Caco-2 (cell line): ENCODE results near the gene WFS1. TPM values are rescaled to one million over a fixed set of nuclear protein-coding genes. Genes with fewer than 3 reads are reported as not detected.

Experiments
- BruUV-seq: library from RNA; stranded (reverse); fragments of 400-500 nt; replicated peaks from 2 replicates; lab custom pipeline; 2021; lab: Mats Ljungman, UMichigan
- CTCF ChIA-PET: fragments of 300-600 bp; sonication (Branson Sonifier 250); formaldehyde crosslinking; loops from one replicate; lab custom pipeline; 2022; ENCODE audit warnings: antibody characterized with exemption; lab: Charles Lee
- POLR2A ChIA-PET: fragments of 300-600 bp; sonication (Branson Sonifier 250); formaldehyde crosslinking; loops from one replicate; lab custom pipeline; 2022; ENCODE audit warnings: antibody characterized with exemption; lab: Charles Lee
- DNase-seq, 2 experiments: peaks; one replicate each; pipeline versions ENCODE4 v3.0.0 to v3.0.0-alpha.2; 2020 to 2022
- H3K27me3 ChIP-seq: replicated peaks from 2 replicates; pipeline ENCODE4 v1.6.0; 2011; ENCODE audit warnings: low read length; ENCODE audit not compliant: control insufficient read depth, insufficient read depth
- H3K36me3 ChIP-seq: 2 replicates; pipeline ENCODE4 v1.5.1; 2011; ENCODE audit warnings: low read length; ENCODE audit not compliant: control insufficient read depth, insufficient read depth
- H3K4me1 ChIP-seq: fragments of 250-450 bp; sonication (Bioruptor Pico); 2 replicates; pipeline ENCODE4 v1.5.1; 2020; ENCODE audit warnings: mild to moderate bottlenecking
- H3K4me3 ChIP-seq: 2 replicates; pipeline ENCODE4 v1.5.1; 2011; ENCODE audit warnings: low read depth, mild to moderate bottlenecking, control low read depth, low read length
- H3K9me3 ChIP-seq: fragments of 250-450 bp; sonication (Bioruptor Pico); 2 replicates; pipeline ENCODE4 v1.5.1; 2020; ENCODE audit warnings: mild to moderate bottlenecking, moderate library complexity
- H3K27ac Mint-ChIP-seq: one replicate; pipeline ENCODE4 v1.8.0; 2022; ENCODE audit warnings: mixed read lengths; ENCODE audit not compliant: unreplicated experiment
- H3K27me3 Mint-ChIP-seq: one replicate; pipeline ENCODE4 v1.8.0; 2022; ENCODE audit warnings: mixed read lengths; ENCODE audit not compliant: insufficient read depth, unreplicated experiment
- H3K36me3 Mint-ChIP-seq: one replicate; pipeline ENCODE4 v1.8.0; 2022; ENCODE audit warnings: mild to moderate bottlenecking, mixed read lengths; ENCODE audit not compliant: insufficient read depth, unreplicated experiment
- H3K4me1 Mint-ChIP-seq: one replicate; pipeline ENCODE4 v1.8.0; 2022; ENCODE audit warnings: low read depth, mixed read lengths; ENCODE audit not compliant: unreplicated experiment
- H3K4me3 Mint-ChIP-seq: one replicate; pipeline ENCODE4 v1.8.0; 2022; ENCODE audit warnings: mild to moderate bottlenecking, moderate library complexity, mixed read lengths; ENCODE audit not compliant: unreplicated experiment
- H3K9me3 Mint-ChIP-seq: one replicate; pipeline ENCODE4 v1.8.0; 2022; ENCODE audit warnings: mixed read lengths; ENCODE audit not compliant: unreplicated experiment
- CTCF ChIP-seq, 2 experiments: fragments of 200-600 bp in 1 of 2; IDR thresholded peaks; 1 replicate in 1 of 2; 2 replicates in 1 of 2; pipeline versions ENCODE4 v1.5.1 to v1.8.0; 2011 to 2022; ENCODE audit warnings: antibody characterized with exemption in 1 of 2, control low read depth in 1 of 2, inconsistent platforms in 1 of 2, low read depth in 1 of 2, low read length in 1 of 2, mild to moderate bottlenecking in 1 of 2, moderate library complexity in 1 of 2; ENCODE audit not compliant: insufficient read depth in 1 of 2, severe bottlenecking in 1 of 2, unreplicated experiment in 1 of 2
- intact Hi-C: fragments of 100-400 bp; cut with micrococcal nuclease; formaldehyde crosslinking; loops from one replicate; pipeline ENCODE4 v1.10.0; 2022; ENCODE audit not compliant: unreplicated experiment
- total RNA-seq: library from RNA; stranded (reverse); gene quantifications from 2 replicates; pipeline ENCODE4 v1.2.3, GENCODE V29; 2022

The WFS1 gene
- total RNA-seq, 1 experiment from 2014 or later: 24.9 TPM

- H3K36me3 ChIP-seq: no peaks in the 10 kb centered on the region; the same call in none of the 2 replicates
- H3K36me3 Mint-ChIP-seq: peaks cover 9% of the 10 kb centered on the region
- no peaks in the 10 kb centered on the region for H3K4me1 Mint-ChIP-seq
- H3K27ac Mint-ChIP-seq: no peak overlapping the region
- intact Hi-C loops: no loop called here
- no peaks in the 10 kb centered on the region for H3K27me3 Mint-ChIP-seq
- H3K9me3 ChIP-seq: no peaks in the 10 kb centered on the region
- no peak for TF ChIP-seq CTCF (IDR thresholded peaks at IDR 0.05; ENCODE audit: insufficient read depth in 1 of 2, low read depth in 1 of 2, low read length in 1 of 2, severe bottlenecking in 1 of 2, unreplicated experiment in 1 of 2)
- no peaks in the 10 kb centered on the region for H3K4me1 ChIP-seq
- ChIA-PET POLR2A (no interaction called here), CTCF (no interaction called here)
- H3K4me3 Mint-ChIP-seq: no peak overlapping the region
- no peak overlapping the region for H3K4me3 ChIP-seq
- H3K9me3 Mint-ChIP-seq: no peaks in the 10 kb centered on the region
- BruUV-seq: no TSS peak
- no peaks in the 10 kb centered on the region for H3K27me3 ChIP-seq
- DNase-seq: no peak
These were observed 19.2 kb downstream of the WFS1 start for GRCh38 chr4:6288871-6289270.

- H3K4me3 ChIP-seq: no peak overlapping the region
- intact Hi-C loops: no loop called here
- H3K36me3 ChIP-seq: no peaks in the 10 kb centered on the region; the same call in none of the 2 replicates
- no peaks in the 10 kb centered on the region for H3K9me3 ChIP-seq
- H3K4me3 Mint-ChIP-seq: no peak overlapping the region
- H3K4me1 ChIP-seq: no peaks in the 10 kb centered on the region
- ChIA-PET POLR2A (no interaction called here), CTCF (no interaction called here)
- no peaks in the 10 kb centered on the region for H3K27me3 Mint-ChIP-seq
- H3K9me3 Mint-ChIP-seq: no peaks in the 10 kb centered on the region
- DNase-seq: no peak
- no peak overlapping the region for H3K27ac Mint-ChIP-seq
- peaks cover 9% of the 10 kb centered on the region for H3K36me3 Mint-ChIP-seq
- no TSS peak for BruUV-seq
- H3K4me1 Mint-ChIP-seq: no peaks in the 10 kb centered on the region
- no peaks in the 10 kb centered on the region for H3K27me3 ChIP-seq
- TF ChIP-seq CTCF (IDR thresholded peaks at IDR 0.05; ENCODE audit: insufficient read depth in 1 of 2, low read depth in 1 of 2, low read length in 1 of 2, severe bottlenecking in 1 of 2, unreplicated experiment in 1 of 2): no peak
These were observed 20.6 kb downstream of the WFS1 start for GRCh38 chr4:6290256-6290655.

- Histone ChIP-seq H3K27me3 (no peaks in the 10 kb centered on the region), H3K9me3 (no peaks in the 10 kb centered on the region), H3K36me3 (no peaks in the 10 kb centered on the region; the same call in none of the 2 replicates), H3K4me3 (no peak overlapping the region), H3K4me1 (no peaks in the 10 kb centered on the region)
- no TSS peak for BruUV-seq
- H3K27me3 Mint-ChIP-seq: no peaks in the 10 kb centered on the region
- no peak overlapping the region for H3K4me3 Mint-ChIP-seq
- no peaks in the 10 kb centered on the region for H3K4me1 Mint-ChIP-seq
- H3K27ac Mint-ChIP-seq: no peak overlapping the region
- ChIA-PET CTCF (no interaction called here), POLR2A (no interaction called here)
- H3K36me3 Mint-ChIP-seq: peaks cover 9% of the 10 kb centered on the region
- DNase-seq: no peak
- H3K9me3 Mint-ChIP-seq: no peaks in the 10 kb centered on the region
- TF ChIP-seq CTCF (IDR thresholded peaks at IDR 0.05; ENCODE audit: insufficient read depth in 1 of 2, low read depth in 1 of 2, low read length in 1 of 2, severe bottlenecking in 1 of 2, unreplicated experiment in 1 of 2): no peak
- intact Hi-C loops: no loop called here
These were observed 21.3 kb downstream of the WFS1 start for GRCh38 chr4:6290769-6291547.
